ENCODE measurements around the gene GABRR2.

Gene GABRR2

DNA sequence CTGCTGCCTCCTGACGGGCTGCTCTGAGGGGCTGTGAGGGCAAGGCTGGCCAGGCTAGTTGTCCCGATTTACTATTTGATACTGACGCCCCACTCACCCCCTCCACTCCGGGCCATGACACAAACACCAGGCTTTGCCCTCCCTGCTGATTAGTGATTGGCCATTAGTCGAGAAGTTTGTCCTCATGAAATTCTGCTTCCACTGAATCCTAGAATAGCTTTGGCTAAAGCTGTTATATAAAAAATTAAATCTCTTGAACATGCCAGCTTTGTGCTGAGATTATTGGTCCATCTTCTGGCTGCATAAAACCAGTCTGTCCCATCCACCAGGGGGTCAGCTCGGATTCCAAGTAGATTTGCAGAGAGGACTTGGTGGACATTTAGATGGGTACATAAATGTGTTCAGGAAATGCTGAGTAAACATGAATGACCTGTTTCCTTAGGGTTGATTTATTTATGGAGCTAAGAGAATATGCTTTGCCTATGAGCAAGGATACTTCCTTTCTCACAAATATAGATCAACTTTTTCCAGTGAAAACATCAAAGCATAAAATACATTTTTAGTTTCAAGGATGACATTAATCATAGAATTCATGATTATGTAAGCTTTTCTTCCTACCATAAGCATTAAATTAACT is at the start of gene GABRR2:
Gene GABRR2, minus strand, starts transcription at position 51 of the 637 bp plus-strand sequence. CDS start 134 bp downstream, outside the sequence.
- no peak for DNase-seq

DNA sequence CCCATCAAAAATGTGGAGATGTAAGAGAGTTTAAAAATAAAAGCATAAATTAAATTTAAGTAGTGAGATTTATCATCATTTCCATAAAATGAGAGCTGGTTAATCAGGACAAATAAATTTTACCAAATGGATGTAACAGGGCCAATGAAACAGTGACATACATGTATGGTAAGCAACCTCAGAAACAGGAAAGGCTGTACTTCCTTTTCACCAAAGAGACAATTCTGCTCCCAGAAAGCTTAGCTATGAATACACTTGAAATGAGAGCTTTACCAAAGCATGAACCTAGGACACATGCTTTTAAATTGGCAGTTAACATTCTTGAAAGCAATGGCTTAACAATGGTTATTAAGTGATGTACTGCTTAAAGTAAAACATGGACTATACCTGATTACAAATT is 49.5 kb upstream of the GABRR2 start:
- DNase-seq: no peak

DNA sequence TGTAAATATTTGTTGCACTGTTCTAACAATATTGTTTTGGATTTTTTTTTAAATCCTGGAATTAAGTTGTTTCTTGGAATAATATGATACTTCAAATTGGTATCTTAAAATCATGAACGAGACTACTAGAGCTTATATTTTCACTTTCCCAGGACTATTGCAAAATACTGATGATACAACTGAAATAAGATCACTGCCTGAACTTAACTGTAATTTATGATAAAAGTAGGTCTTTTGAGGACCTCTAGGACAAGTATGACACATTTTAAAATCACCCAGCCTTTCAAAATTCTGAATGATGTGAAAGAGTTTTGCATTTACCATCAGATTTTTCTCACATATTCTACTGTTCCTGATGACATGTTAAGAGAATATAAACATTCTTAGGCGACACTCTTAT is 46.1 kb upstream of the GABRR2 start:
- DNase-seq: no peak

DNA sequence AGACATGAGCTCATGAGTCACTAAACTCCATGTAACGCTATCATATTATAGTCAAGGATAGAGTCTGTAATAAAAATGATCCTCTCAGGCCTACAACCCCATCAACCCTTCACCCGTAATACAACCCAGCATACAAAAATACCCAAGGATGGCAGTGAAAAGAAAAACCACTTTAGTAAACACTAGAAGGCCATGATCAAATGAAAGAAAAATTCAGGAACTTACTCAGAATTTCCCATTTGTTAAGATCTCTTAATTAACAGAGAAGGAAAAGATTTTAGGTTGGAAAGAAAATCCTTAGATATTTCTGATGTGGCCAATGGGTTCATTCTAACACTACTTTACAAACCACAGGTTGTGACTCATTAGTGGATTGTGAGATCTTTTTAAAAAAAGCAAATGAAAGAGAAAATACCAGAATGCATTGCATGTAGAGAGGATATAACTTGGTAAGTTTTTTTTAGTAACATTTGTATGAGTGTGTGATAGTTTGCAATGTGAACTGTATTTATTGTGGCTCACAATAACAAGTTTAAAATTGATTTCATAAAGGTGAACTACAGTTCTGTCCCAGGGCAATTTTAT is 45.4 kb upstream of the GABRR2 start:
- DNase-seq: no peak

DNA sequence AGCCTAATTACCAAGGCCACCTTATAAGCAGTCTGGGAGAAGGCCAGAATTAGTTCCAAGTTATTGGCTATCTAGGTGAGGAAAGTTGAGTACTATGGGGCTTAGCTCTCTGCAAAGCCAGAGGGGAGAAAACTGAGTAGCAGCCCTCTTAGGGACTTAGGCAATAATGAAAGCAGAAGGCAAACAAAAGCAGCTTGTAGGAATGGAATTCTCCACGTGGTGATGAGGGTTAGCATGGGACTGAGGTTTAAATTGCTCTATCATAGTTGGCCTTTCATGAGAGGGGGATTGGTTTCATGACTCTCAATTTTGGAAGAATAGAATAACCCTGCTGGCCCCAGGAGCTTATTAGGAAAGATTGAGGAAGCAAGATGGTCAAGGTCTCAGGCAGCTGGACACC is 44.5 kb upstream of the GABRR2 start:
- DNase-seq: no peak

DNA sequence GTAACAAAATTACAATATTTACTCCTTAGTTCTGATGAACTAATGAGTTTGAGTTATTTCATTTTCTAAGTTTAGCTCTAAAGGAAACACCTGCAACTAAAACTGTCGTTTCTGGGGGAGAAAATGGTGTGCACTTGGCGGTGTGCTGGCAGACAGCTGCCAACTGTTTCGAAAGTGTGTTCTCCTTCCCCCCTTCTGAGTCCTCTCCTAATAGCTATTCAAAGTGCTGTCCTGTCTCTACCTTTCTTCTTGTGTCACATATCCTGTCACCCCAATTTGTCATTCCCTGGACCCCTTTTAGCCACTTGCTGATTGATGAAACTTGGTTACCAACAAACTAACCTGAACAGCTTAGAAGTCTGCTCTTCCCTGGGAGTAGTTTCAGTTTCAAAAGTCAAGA is 42.3 kb upstream of the GABRR2 start:
- peak; percentile 32 for DNase-seq

DNA sequence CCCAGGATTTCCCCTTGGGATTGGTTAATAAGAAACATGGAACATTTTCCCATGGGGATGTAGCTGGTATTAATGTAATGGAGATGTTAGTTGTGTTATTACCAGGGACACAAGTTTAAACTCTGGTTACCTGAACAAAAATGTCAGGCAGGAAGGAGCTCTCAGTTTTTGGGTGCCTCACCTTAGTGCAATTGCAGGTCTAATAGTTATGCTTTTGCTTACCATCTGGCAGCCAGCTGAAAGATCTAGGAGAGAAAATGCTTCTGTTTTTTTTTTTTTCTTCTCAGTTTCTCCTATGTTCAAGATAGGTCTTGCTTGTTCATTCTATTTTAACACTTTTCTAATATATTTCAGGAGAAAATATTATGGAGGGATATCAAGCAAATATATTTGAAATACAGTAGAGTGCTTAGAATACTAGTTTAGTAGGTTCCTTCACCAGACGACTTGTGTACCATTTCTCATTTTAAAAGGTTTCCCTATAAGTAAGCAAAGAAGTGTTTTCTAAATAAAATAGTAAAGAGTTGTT is 41.6 kb upstream of the GABRR2 start:
- DNase-seq: peak; percentile 19

DNA sequence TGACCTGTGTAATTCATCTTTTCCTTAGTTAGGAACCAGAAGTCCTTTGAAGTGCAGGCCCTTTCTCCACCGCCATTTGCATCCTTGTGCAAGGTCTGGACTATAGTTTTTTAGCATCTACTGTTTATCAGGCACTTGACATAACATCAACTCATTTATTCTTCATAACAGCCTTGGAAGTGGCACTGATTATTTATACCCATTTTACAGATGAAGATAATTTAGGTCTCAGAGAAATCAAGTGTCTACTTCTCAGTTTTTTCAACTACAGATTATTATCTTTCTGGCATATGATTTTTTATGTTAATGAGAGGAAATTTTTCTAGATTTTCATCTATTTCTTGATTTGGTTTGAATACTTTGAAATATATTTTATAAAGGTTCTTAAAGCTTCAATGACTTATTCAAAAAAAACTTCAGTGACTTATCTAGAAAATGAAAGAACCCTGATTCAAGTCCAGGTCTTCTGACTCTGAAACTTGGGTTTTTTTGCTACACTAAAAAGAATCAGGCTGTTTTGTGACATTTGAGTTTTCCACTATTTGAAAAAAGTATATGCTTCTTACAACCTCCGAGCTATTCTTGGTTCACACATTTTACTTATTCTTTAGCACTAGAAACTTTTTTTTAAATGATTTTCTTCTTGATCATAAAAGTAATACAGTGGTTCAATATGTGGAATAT is 40.6 kb upstream of the GABRR2 start:
- DNase-seq: no peak

DNA sequence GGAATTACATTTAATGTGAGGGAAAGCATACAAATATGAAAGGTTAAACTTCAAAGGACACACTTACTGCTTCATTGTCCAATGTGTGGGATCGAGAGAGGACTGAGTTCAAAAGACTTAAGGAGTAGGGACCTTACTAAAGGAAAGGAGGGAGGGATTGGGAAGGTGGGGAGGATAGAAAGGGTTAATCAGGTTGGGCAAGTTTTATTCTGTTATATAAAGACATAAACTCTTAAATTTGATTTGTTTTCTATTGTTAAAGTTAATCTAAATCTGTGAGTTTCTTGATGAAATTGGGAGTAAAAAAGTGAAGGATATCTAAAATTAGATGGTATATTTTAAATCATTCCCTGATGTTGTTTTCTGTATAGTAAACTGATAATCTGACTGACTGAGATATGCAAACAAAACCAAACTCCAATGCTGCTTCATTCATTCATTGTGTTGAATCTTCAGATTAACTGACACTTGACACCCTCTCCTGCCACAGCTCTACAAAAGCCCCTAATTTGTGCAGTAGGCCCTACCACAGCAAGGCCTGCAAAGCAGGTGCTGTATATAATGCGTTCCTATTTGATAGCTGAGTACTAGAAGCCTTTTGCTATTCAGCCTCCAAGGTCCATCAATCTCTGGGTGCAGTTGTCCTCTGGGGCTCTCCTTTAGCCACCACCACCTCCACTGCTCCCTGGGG is 38.7 kb upstream of the GABRR2 start:
- no peak for DNase-seq

DNA sequence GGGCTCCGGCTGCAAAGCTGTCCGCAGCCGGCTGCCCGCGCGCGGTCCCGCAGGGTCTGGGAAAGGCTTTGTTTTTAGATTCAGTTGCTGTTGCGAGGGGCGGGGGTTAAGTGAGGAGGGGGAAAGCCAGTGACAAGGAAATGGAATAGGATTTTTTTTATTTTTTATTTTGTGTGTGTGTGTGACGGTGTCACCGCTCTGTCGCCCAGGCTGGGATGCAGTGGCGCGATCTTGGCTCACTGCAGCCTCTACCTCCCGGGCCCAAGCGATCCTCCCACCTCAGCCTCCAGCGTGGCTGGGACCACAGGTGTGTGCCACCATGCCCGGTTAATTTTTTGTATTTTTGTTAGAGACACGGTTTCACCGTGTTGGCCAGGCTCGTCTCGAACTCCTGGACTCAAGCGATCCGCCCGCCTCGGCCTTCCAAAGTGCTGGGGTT is 38.0 kb upstream of the GABRR2 start:
- DNase-seq: no peak

DNA sequence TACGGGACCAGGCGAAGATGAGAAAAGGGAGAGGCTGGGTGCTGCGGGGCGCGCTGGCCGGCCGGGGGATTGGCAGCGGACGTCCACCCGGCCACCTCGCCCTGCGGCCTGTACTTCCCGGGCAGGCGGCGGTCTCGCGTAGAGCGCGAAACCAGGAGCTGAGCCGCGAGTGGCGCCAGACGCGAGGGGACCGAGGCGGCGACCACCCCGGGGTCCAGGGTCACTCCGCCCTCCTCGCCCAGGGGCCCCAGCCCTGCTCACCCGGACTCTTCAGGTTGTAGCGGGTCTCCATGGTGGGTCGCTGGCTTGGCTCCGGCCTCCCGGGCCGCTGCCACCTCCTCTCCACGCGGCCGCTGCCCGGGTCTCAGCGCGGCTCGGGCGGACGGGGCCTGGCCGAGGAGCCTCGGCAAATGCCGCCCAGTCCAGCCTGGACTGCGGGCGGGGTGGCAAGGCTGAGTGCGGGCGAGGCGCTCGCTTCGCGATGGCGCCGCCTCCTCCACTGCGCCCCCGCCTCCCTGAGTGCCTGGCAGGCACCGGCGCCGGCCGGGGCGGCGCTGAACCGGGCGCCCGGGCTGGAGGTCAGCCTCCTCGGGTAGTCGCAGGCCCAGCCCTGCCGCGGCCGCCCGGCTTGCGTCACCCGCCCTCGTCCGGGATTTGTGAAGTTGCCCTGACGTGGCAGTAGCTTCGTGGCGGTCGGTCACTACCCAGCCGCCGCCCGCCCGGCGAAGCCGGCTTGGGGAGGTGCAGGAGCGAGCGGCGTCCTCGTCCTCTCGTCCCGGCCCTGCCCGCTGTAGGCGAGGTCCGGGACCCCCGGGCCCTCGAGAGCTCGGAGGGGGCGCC is 37.4 kb upstream of the GABRR2 start, which contains the start of gene UBE2J1:
Gene UBE2J1, minus strand, starts transcription at position 445 of the 840 bp plus-strand sequence. Its CDS starts 153 bp downstream, at position 292.
- peak; percentile 82 for DNase-seq

DNA sequence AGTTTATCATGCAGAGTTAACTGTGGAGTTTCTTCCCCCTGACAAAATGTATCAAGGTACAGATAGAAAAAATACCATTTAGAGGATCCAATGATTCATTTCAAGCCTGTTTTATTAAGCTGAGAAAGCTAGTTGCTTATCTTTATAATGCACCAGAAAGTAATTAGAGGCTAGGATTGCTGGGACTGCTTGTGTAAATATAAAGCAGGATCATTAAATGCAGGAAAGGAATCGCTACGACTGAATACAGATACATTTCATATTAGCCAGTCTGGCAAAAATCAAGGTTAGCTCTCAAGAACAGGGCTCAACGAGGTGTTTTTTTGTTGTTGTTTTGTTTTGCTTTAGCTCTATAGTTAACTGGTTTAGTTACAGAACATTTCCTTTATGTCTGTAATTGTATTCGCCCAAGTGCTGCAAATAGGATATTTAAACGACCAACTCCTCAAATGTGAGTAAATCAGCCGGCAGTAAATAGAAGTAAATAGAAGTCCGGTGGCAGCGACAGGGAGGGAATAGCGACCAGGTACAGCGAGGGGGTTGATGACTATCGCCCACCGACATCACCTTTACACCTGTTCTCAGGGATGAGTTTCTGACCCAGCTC is 36.7 kb upstream of the GABRR2 start:
- DNase-seq: no peak

DNA sequence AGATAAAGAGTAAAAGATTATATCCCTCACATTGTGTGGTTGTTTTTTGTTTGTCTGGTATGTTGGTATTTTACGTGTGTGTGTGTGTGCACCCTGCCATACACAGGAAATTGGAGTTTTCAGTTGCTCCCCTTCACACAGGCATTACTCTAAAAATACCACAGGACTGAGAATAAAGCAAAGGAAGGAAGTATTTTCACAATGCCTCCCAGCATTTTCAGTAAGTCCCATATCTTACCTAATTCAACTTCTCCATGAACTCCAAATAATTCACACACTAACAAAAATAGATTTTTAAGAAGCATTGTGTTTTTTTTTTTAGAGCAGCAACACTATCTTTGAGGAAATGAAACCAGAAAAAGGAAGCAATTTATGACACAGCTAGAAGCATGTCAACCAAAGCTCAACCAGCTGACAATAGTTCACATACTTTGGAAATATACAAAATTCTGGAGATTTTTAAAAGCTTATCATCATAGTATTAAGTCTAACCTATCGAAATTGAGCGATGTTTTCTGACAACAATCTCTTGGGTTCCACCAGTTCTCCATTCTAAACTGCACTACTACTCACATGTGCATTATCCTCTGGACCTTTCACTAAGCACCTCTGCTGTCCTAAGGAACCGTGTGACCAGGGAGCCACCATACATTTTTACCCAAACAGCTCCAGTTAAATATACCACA is 35.3 kb upstream of the GABRR2 start:
- DNase-seq: no peak

DNA sequence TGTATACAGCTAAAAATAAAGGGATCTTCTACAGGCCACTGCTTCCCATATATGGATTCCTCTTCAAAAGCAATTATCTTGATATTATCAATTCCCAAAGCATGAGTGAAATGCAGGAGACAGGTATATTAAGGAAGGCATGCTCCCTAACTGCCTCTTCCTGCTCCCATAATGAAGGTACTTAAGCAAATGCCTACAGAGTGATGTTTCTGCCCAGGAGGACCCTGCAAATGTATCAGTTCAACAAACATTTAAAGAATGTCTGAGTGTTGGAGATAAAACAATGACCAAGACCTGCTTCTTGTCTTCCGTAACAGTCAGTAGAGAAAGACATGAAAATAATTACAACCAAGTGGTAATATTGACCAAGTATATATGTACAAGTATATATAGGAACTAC is 33.3 kb upstream of the GABRR2 start:
- no peak for DNase-seq

DNA sequence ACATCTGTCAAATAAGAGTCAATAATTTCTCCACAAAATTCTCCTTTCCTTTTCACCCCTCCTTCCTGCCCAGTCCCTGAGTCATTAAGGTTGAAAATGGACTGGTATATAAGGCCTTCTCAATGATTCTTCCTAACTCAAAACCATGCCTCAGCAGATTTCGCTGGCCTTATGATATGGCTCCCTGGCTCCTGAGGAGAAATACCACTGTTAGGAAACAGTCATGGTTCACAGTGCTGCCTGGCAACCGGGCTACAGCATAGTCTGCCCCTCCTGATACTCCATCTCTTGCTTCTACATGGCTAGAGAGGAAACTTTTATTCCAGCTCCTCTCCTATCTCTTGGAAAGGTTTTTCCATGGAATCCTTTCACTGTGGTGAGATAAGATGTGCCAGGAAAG is 32.7 kb upstream of the GABRR2 start:
- DNase-seq: no peak

DNA sequence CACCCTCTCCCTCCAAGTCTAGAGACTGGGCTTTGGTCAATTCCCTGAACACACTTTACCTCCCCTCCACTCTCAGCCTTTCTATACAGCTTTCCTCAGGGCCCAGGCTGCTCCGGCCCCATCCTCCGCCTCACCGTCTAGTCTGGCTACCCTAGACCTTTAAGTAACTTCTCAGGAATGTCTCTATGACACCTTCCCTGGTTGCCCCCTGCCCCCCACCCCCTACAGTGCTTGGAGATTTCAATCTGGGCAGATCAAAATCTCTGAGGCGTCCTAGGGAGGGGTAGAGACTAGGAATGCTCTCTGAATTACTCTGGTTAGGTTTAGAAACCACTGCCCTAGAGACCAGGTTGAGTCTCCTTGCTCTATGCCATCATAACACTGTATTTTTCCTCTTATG is 31.3 kb upstream of the GABRR2 start:
- DNase-seq: no peak

DNA sequence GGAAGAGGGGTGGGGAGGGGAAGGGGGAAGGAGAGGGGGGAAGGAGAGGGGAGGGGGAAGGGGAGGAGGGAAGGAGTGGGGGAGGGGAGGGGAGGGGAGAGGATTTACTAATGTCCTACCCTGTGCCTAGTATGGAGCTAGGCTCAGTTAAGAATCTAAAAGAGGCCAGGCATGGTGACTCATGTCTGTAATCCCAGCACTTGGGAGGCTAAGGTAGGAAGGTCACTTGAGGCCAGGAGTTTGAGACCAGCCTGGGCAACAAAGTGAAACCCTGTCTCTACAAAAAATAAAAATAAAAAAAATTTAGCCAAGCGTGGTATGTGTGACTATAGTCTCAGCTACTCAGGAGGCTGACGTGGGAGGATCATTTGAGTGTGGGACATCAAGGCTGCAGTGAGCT is 24.5 kb upstream of the GABRR2 start:
- no peak for DNase-seq

DNA sequence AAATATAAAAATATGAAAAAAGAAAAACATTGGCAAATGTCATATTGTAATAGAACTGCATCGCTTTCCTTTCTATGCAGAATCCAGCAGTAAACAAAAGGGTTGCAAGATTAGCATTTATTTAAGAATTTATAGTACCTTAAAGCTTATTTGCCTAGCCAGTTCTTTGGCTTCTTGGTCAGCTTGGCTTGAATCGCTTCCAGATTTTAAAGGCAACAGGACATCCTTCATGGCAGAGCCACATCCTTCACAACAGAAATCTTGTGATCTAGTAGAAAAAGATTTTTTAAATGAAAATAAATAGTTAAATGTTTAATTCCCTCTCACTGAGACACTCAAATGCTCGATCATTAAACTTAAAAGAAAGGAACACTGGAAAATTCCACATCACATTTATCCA is 20.1 kb upstream of the GABRR2 start:
- no peak for DNase-seq

DNA sequence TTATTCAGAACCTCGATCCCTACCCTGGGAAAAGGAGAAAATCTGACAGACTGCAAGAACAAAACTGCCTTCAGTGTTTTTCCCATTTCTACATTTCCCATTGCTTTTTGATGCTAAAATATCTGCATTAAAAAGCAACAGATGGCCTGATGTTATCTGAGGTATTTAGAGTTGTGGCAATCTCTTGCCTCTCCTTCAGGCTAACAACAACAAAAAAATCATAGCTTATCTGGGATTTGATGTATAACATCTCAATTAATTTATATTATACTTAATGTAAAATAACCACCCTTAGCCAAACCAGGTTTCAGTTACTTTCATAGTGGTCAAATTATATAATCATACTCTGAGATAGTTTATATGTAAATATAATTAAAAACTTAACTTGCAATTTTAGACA is 15.8 kb upstream of the GABRR2 start:
- DNase-seq: no peak

DNA sequence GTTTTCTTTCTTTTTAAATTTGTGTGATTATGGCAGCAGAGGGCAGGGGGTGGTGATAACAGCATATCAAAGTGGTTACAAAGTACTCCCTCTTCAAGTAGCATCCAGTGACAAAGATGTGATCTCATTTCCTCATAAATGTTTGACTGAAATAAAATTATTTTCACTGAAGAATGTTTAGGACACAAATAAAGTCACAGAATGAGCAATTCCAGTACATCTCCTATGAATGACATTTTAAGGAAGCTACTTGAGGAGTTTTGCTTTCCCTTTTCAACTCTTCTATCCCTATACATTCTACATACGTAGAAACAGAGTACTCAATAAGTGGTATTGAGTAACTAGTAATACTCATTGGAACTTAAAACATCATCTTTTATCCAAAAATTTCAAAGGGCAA is 13.9 kb upstream of the GABRR2 start:
- no peak for DNase-seq

DNA sequence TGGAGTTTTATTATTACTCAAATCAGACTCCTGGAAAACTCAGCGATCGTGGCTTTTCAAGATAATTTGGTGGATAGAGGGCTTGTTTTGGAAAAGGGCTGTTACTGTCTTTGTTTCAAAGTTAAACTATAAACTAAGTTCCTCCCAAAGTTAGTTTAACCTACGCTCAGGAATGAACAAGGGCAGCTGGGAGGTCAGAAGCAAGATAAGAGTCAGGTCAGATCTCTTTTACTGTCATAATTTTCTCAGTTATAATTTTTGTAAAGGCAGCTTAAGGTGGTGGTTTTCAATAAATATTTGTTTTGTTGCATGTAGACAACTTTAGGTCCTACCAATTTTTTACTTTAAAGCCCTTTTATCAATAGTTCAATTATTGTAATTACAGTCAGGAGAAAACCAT is 9.2 kb upstream of the GABRR2 start:
- DNase-seq: no peak
